ENCODE measurements around the gene FOXF1. TPM values are rescaled to one million over a fixed set of nuclear protein-coding genes. Genes with fewer than 3 reads are reported as not detected.

The FOXF1 gene
- total RNA-seq, 2 experiments from 2014 or later, result not detected

GRCh38 chr16:86524029-86524428, 13.7 kb downstream of the FOXF1 start:
- Mint-ChIP-seq H3K27ac (no peak overlapping the region), H3K4me1 (ENCODE audit: low read depth) (peaks cover 8% of the 10 kb centered on the region), H3K36me3 (ENCODE audit: low read depth) (peaks cover 2% of the 10 kb centered on the region), H3K4me3 (no peak overlapping the region), H3K27me3 (peaks cover 21% of the 10 kb centered on the region), H3K9me3 (no peaks in the 10 kb centered on the region)
- Histone ChIP-seq H3K36me3 (ENCODE audit: insufficient read depth, low read length) (no peaks in the 10 kb centered on the region), H3K27me3 (ENCODE audit: control insufficient read depth in 1 of 2, insufficient read depth in 2 of 2, low read length in 2 of 2) (peaks cover 16 to 23% of the 10 kb centered on the region in 2 experiments), H3K4me3 (ENCODE audit: low read length) (no peak overlapping the region), H3K4me1 (ENCODE audit: insufficient read depth, low read length) (peaks cover 13% of the 10 kb centered on the region), H3K9me3 (ENCODE audit: control insufficient read depth in 1 of 2, insufficient read depth in 1 of 2, low read length in 2 of 2) (peaks cover 0 to 26% of the 10 kb centered on the region in 2 experiments), H3K27ac (ENCODE audit: low read depth in 1 of 2, low read length in 2 of 2) (no peak overlapping the region)
- TF ChIP-seq CTCF (IDR thresholded peaks at IDR 0.05), result no peak
- ChIA-PET CTCF (no interaction called here), POLR2A (no interaction called here)
- DNase-seq (no peak), ATAC-seq (ENCODE audit: poor library complexity) (no peak)
- intact Hi-C loops (cut with DNase I, micrococcal nuclease), result no loop called here

- Mint-ChIP-seq H3K27me3 (peaks cover 7% of the 10 kb centered on the region), H3K27ac (no peak overlapping the region), H3K4me3 (no peak overlapping the region), H3K9me3 (no peaks in the 10 kb centered on the region), H3K36me3 (ENCODE audit: low read depth) (peaks cover 4% of the 10 kb centered on the region), H3K4me1 (ENCODE audit: low read depth) (no peaks in the 10 kb centered on the region)
- Histone ChIP-seq H3K9me3 (ENCODE audit: control insufficient read depth in 1 of 2, insufficient read depth in 1 of 2, low read length in 2 of 2) (peaks cover 0 to 19% of the 10 kb centered on the region in 2 experiments), H3K36me3 (ENCODE audit: insufficient read depth, low read length) (no peaks in the 10 kb centered on the region), H3K27ac (ENCODE audit: low read depth in 1 of 2, low read length in 2 of 2) (no peak overlapping the region), H3K4me3 (ENCODE audit: low read length) (no peak overlapping the region), H3K4me1 (ENCODE audit: insufficient read depth, low read length) (peaks cover under 1% of the 10 kb centered on the region), H3K27me3 (ENCODE audit: control insufficient read depth in 1 of 2, insufficient read depth in 2 of 2, low read length in 2 of 2) (peaks cover 7 to 8% of the 10 kb centered on the region in 2 experiments)
- CTCF ChIA-PET, result no interaction called here
- DNase-seq (no peak), ATAC-seq (ENCODE audit: poor library complexity) (no peak)
- intact Hi-C loops (cut with DNase I, micrococcal nuclease), result no loop called here
- POLR2A ChIA-PET, result no interaction called here
- TF ChIP-seq CTCF (IDR thresholded peaks at IDR 0.05), result no peak
Observed at GRCh38 chr16:86525696-86526095, 15.4 kb downstream of the FOXF1 start.

- no peaks in the 10 kb centered on the region for H3K27me3 Mint-ChIP-seq
- Histone ChIP-seq H3K27me3 (ENCODE audit: control insufficient read depth in 1 of 2, insufficient read depth in 2 of 2, low read length in 2 of 2) (no peaks in the 10 kb centered on the region), H3K4me3 (ENCODE audit: low read length) (no peak overlapping the region), H3K4me1 (ENCODE audit: insufficient read depth, low read length) (no peaks in the 10 kb centered on the region), H3K9me3 (ENCODE audit: control insufficient read depth in 1 of 2, insufficient read depth in 1 of 2, low read length in 2 of 2) (peaks cover 0 to 14% of the 10 kb centered on the region in 2 experiments), H3K36me3 (ENCODE audit: insufficient read depth, low read length) (no peaks in the 10 kb centered on the region), H3K27ac (ENCODE audit: low read depth in 1 of 2, low read length in 2 of 2) (no peak overlapping the region)
- H3K4me3 Mint-ChIP-seq, result no peak overlapping the region
- ATAC-seq (ENCODE audit: poor library complexity) (no peak), DNase-seq (no peak)
- H3K4me1 Mint-ChIP-seq (ENCODE audit: low read depth), result no peaks in the 10 kb centered on the region
- TF ChIP-seq CTCF (IDR thresholded peaks at IDR 0.05), result no peak
- ChIA-PET CTCF (no interaction called here), POLR2A (no interaction called here)
- H3K36me3 Mint-ChIP-seq (ENCODE audit: low read depth), result peaks cover 6% of the 10 kb centered on the region
- H3K9me3 Mint-ChIP-seq, result no peaks in the 10 kb centered on the region
- H3K27ac Mint-ChIP-seq, result no peak overlapping the region
- intact Hi-C loops (cut with DNase I, micrococcal nuclease), result no loop called here
Observed at GRCh38 chr16:86527366-86527765, 17.0 kb downstream of the FOXF1 start.

Data from CD4-positive, alpha-beta T cell (primary cell).